ENCODE measurements around the gene RNF150. TPM values are rescaled to one million over a fixed set of nuclear protein-coding genes. Genes with fewer than 3 reads are reported as not detected.

Gene RNF150
- total and polyA plus RNA-seq, 9 donors, result 7.6 to 43.2 (median 31.2) TPM

- intact Hi-C loops (cut with DNase I), result no loop called here
- H3K27me3 ChIP-seq, result no peaks in the 10 kb centered on the region
- TF ChIP-seq EP300 (IDR thresholded peaks at IDR 0.05) (no peak), POLR2A (IDR thresholded peaks at IDR 0.05) (no peak), CTCF (IDR thresholded peaks at IDR 0.05) (no peak)
- DNase-seq, result no peak
- 60 to 67% (median 61%) methylated on average over 4 of the region's 4 CpGs for whole genome bisulfite sequencing, 3 donors
- no peak overlapping the region for H3K4me3 ChIP-seq
- H3K9me3 ChIP-seq, result no peaks in the 10 kb centered on the region
- no peaks in the 10 kb centered on the region for H3K4me1 ChIP-seq (ENCODE audit: insufficient read depth)
- no peak overlapping the region for H3K27ac ChIP-seq
- no peaks in the 10 kb centered on the region for H3K36me3 ChIP-seq
Observed at GRCh38 chr4:140839406-140839805, 293.9 kb downstream of the RNF150 start.

DNA sequence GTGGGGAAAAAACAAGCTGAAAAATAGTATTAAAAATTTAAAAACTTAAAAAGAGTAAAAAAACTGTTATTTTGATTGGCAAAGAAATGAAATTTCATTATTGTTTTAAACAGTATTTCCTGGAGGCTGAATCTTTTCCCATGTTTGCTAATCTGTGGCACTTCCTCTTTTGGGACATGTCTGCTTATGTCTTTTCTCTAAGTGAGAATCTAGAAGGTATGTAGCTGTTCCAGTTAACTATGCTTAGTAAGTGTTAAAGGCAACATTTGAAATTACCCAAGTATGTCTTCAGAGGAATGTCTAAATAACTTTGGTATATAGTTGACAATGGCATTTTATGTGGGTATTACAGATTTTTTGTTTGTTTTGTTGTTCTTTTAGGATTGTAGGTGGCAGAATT is 295.5 kb downstream of the RNF150 start:
- intact Hi-C loops (cut with DNase I), result no loop called here

GRCh38 chr4:140834839-140835495 is 298.3 kb downstream of the RNF150 start:
- Histone ChIP-seq H3K4me3 (no peak overlapping the region), H3K9me3 (no peaks in the 10 kb centered on the region), H3K36me3 (no peaks in the 10 kb centered on the region), H3K4me1 (ENCODE audit: insufficient read depth) (no peaks in the 10 kb centered on the region), H3K27ac (no peak overlapping the region), H3K27me3 (no peaks in the 10 kb centered on the region)
- TF ChIP-seq POLR2A (IDR thresholded peaks at IDR 0.05) (no peak), CTCF (IDR thresholded peaks at IDR 0.05) (no peak), EP300 (IDR thresholded peaks at IDR 0.05) (no peak)
- no peak for DNase-seq
- intact Hi-C loops (cut with DNase I), result no loop called here
- 72 to 84% (median 79%) methylated on average over 7 of the region's 7 CpGs for WGBS, 3 donors

More for the DNA sequence above, 295.5 kb downstream of the RNF150 start:
- Histone ChIP-seq H3K27ac (no peak overlapping the region), H3K4me1 (ENCODE audit: insufficient read depth) (no peaks in the 10 kb centered on the region), H3K27me3 (no peaks in the 10 kb centered on the region), H3K4me3 (no peak overlapping the region), H3K9me3 (no peaks in the 10 kb centered on the region), H3K36me3 (no peaks in the 10 kb centered on the region)
- DNase-seq, result no peak
- TF ChIP-seq EP300 (IDR thresholded peaks at IDR 0.05) (no peak), CTCF (IDR thresholded peaks at IDR 0.05) (no peak), POLR2A (IDR thresholded peaks at IDR 0.05) (no peak)

DNA sequence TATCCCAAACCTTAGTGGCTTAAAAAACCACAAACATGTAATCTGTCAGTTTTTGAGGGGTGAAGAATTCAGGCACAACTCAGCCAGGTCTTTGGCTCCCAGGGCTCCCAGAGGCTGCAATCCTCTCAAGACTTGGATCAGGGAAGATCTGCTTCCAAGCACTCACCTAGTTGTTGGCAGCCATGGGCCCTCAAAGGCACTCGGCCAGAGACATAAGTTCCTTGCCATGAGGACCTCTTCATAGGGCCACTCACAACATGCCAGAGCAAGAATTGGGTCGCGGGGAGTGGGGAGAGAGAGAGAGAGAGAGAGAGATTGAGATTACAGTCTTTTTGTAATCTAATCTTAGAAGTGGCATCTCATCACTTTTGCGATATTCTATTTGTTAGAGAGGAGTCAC is 300.0 kb downstream of the RNF150 start:
- no peaks in the 10 kb centered on the region for H3K36me3 ChIP-seq
- H3K27ac ChIP-seq, result no peak overlapping the region
- no peaks in the 10 kb centered on the region for H3K4me1 ChIP-seq (ENCODE audit: insufficient read depth)
- no peak overlapping the region for H3K4me3 ChIP-seq
- no peak for DNase-seq
- 89 to 94% (median 89%) methylated on average over 4 of the region's 4 CpGs for WGBS, 3 donors
- no peaks in the 10 kb centered on the region for H3K9me3 ChIP-seq
- intact Hi-C loops (cut with DNase I), result no loop called here
- no peak for TF ChIP-seq POLR2A (IDR thresholded peaks at IDR 0.05)
- TF ChIP-seq EP300 (IDR thresholded peaks at IDR 0.05), result no peak
- TF ChIP-seq CTCF (IDR thresholded peaks at IDR 0.05), result no peak
- no peaks in the 10 kb centered on the region for H3K27me3 ChIP-seq
